ENCODE data around the gene KCNN2.
A peak's percentile ranks its signal among the peaks of the same experiment; 100 is the strongest.
"Not testable (repeated sequence)": the region's sequence is repeated elsewhere in the genome, so short reads cannot be mapped to it uniquely, and the experiment has no call there.

Gene KCNN2

DNA sequence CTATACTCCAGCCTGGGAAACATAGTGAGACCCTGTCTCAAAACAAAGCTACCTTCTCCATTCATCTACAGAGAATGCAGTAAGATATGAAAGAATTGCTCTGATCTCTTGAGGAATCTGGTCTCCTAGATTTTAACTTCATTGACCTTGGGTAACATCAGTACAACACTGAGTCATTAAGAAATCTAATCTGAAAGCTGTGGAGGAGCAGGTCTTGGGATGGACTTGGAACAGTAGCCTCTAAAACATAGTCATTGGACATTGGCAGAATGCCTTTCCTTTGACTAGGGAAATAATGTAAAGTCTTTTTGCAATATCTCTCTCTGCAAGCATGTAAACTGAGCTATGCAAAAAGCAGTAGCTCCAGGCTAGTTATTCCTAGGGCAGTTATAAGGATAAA is 58.1 kb downstream of the KCNN2 start:
- no peak for DNase-seq (ENCODE audit: low spot score)

DNA sequence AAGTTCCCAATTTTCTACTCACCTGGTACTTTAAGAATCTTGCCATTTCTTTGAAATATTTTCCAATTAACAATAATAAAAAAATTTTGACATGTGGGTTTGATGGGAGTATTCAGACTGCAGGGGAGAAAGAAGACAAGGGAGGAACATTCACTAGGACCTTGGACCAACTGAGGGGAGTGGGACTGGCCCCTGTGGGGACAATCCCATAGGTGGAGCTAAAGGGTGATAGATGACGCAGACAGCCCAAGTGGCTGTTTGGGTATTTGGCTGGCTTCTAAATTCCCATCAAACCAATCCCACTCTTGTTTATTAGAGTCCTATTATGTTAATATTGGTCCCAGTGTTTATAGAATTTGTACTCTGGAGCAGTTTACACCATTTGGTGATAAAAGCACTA is 65.3 kb downstream of the KCNN2 start:
- no peak for DNase-seq (ENCODE audit: low spot score)

DNA sequence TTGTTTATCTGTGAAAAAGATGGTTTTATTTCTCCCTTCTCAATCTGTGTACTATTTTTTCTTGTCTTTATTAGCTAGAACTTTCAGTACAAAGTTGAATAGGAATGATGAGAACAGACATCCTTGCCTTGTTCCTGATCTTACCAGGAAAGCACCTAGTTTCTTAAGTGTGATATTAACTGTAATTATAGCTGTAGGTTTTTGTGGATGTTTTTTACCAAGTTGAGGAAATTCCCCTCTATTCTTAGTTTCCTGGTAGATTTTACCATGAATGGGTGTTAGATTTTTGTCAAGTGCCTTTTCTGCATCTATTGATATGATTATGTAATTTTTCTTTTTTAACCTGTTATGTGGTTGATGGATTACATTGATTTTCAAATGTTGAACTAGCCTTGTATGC is 68.7 kb downstream of the KCNN2 start:
- no peak for DNase-seq (ENCODE audit: low spot score)

DNA sequence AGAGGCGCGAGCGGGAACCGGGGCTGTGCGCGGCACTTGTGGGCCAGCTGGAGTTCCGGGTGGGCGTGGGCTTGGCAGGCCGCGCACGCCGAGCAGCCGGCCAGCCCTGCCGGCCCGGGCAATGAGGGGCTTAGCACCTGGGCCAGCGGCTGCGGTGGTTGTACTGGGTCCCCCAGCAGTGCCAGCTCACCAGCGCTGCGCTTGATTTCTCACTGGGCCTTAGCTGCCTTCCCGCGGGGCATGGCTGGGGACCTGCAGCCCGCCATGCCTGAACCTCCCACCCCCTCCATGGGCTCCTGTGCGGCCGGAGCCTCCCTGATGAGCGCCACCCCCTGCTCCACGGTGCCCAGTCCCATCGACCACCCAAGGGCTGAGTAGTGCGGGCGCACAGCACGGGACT is 70.8 kb downstream of the KCNN2 start:
- not testable (repeated sequence) for DNase-seq (ENCODE audit: low spot score)

DNA sequence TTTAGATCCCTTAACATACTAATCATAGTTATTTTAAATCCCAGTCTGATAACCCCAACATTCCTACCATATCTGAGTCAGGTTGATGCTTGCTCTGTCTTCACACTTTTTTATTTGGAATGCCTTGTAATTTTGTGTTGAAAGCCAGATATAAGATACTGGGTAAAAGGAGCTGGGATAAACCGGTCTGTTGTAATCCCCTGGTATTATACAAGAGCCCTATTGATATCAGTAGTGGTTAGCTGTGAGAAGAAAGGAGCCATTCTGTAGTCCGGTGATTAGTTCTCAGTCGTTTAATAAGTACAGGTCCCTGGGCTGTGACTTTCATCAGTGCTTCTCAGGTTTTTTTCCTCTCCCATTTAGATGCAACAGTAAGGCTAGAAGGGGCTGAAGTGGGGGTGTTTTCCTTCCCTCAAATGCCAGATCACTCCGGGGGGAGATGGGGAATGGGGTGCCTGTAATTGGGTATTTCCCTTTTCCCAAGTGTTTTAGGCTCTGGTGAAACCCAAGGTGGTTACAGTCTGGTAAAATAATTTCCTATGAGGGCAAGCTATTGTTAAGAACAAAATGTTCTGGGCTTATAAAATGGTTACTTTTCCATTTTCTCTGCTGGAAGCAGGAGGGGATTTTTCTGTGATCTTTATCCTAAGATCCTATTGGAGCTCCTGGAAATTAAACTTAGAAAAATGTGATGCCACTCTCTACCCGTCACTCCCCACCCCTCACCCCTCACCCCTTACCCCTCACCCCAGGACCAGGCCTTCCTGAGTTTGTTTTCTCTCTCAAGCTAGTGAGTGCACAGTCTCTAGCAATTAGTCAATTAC is 72.7 kb downstream of the KCNN2 start:
- DNase-seq (ENCODE audit: low spot score), result no peak

DNA sequence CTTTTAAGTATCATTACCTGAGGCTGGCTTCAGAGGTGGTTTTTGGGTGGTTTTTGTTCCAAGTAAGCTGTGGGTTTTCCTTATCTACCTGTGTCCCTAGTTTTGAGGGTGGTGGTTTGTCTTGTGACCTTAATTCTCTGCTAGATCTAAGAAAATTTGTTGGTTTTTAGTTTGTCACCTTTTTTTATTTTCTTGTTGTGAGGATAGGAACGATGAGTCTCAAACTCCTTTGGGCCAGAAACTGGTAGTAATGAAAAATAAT is 73.3 kb downstream of the KCNN2 start:
- DNase-seq (ENCODE audit: low spot score), result no peak

DNA sequence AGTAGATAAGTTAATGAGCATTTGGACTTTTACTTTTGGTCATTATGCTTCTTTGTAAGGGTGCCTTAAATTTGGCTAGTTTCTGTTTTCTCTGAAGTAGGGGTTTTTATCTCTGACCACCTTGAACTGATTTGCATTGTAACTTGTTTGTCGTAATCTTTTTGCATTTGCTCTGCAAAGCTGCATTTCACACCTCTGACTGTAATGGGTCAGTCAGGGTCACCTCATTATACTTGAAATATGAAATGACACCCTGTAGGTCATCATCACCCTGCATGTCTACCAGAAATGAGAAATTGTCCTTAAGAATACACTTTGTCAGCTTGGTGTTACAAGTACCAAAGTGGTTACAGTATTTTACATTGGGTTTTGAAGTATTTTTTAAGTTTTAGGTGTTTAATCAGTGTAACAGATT is 74.0 kb downstream of the KCNN2 start:
- no peak for DNase-seq (ENCODE audit: low spot score)

DNA sequence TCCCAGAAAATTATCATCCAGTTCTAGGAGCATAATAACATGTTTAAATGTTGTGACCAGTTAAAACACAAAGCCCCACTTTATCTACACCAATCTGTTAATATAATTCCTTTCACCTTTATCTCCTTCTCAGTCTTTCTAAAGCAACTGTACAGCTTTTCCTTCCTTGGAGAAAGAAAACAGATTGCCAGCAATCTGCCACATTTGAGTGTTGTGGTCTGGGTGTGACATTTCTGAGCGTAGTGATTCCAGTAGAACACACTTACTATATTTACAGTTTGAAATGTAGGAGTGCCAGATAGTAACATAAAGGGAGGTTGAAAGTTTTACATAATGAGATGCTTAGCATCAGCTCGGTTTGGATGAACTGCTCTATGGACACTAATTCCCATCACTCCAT is 76.1 kb downstream of the KCNN2 start:
- no peak for DNase-seq (ENCODE audit: low spot score)

DNA sequence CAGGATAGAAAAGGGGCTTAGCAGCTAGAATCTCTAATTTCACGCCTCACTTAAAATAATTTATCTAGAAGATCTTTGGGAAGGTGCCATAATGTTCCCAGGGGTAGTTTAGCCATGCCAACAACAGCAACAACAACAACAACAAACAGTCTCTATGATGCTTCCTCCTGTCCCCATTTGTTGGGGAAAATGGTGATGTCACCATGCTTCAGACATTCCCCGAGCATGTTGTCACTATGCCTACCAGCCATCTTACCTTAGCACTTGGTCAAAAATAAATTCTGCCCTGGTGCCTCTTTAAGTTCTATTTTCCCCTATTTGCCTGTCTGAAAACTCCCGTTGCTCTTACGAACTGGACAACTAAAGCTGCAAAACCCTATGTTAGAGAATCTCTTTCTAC is 76.6 kb downstream of the KCNN2 start:
- DNase-seq (ENCODE audit: low spot score), result no peak

DNA sequence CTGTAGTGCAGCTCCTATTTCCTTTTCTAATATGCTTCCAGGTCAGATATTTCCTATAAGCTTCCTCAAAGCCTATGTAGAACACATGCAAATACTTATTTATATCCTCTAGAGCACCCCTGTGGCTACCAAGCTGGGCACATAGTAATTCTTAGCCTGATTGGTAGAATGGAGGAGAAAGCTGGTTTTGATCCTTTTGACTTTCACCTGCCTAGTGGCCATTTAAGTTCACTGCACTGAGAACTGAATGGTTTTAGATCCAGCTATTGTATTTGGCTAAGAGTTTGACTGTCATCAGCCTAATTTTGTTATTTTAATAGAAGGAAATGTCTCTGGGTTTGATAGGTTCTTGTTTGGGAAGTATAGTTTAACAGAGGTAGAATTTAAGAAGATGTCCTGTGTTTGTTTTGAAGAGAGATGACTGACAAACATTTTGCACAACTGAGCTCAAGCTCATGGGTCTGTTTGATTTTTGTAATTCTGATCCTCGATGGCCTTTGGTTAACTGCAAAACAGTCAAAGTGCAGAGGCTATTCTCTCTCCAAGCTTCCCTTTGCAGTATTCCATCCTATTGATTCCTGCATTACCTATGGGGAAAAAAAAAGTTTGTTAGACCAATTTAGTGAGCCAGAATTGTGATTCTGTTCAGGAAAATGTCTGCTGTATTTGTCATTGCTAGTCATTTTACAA is 85.4 kb downstream of the KCNN2 start:
- DNase-seq (ENCODE audit: low spot score), result peak; percentile 28

DNA sequence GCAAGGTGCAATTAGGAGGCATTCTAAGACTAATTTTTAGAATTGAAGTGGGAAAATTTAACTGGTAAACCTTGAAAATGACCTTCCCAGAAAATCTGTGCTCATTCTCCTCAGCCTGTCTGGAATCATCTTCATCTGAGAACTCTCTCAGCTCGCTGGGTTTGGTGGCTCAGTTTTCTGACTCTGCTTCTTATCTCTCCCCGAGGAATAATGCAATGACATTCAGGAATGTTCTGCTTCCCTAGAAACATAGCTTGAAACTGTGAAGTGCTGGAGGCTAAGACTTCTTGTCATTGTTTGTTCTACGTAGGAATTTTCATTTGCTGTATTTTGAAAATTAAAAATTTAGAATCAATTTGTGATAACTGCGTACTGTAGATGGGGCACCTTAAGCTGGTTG is 86.6 kb downstream of the KCNN2 start:
- DNase-seq (ENCODE audit: low spot score), result no peak

DNA sequence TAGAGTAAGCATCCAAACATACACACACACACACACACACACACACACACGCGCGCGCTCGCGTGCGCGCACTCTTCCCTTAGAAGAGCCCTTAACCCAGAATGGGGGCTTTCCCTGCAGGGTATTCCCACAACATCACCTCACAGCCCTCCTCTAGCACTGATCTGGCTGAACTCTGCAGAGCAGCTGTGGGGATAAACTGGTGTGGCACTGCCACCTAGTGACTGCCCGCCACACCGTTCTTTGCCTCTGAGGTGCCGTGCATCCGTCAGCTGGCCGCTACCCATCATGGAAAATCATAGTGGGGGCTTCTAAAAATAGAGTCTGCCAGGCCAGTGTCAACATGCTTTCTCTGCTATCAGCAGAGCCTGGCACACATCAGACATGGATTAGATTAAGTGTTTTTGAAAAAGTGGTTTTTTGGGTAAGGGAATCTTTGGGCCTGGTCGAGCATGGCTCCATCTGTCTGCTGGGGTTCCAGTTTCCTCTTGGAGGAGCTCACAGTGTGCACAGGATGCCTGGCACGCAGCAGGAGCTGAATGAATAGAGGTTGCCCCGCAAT is 88.1 kb downstream of the KCNN2 start:
- peak; percentile 54 for DNase-seq (ENCODE audit: low spot score)

DNA sequence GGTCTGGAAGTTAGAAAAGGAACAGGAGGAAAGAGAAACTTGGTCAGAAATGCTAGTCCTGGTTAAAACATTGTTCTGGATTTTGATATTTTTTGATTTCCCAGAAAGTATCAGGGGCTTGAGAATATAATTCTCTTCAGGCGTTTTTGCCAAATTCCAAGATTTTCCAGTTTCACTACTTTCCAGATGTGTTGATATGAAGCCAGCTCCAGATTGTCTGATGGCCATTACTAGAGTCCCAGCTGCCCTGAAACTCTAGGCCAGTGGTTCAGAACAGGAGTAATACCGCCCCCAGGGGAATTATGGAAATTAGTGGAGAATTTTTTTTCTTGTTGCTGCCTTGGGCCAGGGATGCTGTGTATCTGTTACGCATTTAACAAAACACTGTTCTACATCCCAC is 88.6 kb downstream of the KCNN2 start:
- DNase-seq (ENCODE audit: low spot score), result no peak

DNA sequence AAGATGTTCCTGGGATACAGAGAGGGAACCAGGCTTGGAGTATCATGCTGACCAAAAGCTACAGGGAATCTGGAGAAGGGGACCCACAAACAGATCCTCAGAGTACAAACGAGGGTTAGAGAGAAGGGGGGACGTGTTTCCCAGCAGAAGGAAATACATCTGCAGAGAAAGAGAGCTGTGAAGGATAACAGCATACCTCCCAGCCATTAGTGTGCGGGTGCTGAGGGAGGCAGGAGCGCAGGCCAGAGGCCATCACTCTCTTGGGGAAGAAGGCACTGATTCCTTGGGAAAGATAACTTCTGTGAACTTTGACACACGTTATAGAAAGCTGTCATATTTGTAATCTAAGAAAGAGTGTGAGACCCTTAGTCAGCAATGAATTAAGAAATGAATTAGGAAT is 96.9 kb downstream of the KCNN2 start:
- no peak for DNase-seq (ENCODE audit: low spot score)

DNA sequence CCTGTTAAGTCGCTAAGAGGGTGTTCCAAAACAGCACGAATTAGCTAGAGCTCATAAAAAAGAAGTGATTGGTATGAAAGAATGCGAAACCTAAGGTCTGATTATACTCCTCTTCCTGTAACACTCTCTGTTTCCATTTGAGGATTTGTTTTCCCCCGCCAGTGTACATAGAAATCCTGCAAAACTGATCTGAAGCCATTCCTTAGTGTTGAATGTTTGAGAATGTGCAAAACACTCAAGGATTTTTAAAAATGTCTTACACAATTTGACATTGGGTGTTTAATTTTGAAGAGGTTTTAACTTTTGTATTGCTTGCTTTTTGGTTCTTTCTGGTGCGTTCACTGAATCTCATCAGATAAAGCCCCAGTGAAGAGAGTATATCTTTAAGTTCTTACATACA is 105.3 kb downstream of the KCNN2 start:
- no peak for DNase-seq (ENCODE audit: low spot score)

DNA sequence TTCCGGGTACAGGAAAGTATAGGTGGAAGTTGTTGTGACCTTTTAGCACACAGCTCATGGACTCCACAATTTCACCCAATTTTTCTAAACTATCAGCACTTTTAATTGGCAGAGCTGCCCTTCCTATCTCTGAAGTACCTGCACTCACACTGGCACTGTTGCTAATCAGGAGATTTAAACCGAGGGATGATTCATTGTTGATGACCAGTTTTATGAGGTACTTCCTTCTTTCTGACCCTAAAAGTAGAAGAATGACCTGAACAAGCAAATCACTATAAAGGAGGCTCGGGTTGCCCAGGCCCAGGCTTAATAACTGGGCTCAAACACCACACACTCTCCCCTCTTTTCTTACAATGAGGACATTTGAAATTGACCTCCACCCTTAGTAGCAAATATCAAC is 105.9 kb downstream of the KCNN2 start:
- DNase-seq (ENCODE audit: low spot score), result peak; percentile 19

DNA sequence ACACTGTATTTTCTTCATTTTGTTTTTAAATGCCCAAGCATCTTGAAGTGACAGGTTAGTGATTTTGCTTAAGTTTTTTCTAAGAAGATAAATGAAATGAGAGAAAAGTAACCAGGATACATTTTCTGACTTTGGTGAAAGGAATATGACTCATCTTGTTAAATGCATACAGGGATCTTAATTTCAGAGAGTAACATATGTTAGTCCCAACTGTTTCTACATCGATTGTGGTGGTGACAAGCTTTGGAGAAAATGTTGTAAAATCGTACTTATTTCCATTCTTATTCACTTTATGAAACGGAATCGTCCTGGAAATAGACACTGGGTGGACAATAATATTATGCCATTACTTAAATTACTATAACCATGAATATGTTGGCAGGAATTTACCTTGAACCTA is 107.5 kb downstream of the KCNN2 start:
- no peak for DNase-seq (ENCODE audit: low spot score)

DNA sequence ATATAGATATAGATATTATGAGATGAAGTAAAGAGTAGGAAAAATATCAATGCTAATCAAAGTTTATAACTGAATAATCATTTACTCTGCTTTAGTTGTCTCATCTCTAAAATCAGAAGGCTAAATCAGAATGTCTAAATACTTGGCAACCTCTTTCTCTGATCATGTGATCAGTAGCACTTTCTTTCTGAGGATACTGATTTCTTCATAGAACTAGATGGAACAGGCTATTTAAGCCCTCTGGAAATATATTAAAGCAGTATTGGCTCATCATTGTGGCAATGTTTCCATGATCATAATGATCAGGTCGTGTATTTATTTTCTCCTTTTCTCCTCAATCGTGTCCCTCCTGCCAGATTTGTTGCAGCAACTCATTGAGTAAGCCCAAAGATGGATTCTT is 109.7 kb downstream of the KCNN2 start:
- DNase-seq (ENCODE audit: low spot score), result no peak

DNA sequence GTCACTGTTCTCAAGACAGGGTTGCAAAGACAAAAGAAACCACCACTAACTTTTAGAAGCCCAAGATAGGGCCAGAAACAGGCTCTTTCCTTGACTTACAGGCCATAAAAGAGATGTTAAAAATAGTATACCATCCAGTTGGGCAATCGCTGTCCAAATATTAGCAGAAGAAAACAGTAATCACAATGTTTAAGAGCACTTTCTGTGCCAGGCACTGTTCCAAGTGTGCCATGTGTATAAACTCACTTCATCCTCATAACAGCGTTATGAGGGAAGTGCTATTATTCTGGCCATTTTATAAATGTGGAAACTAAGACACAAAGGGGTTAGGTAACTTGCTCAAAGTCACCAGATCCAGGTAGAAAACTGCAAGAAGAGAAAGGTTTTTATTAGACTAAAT is 111.7 kb downstream of the KCNN2 start:
- no peak for DNase-seq (ENCODE audit: low spot score)

DNA sequence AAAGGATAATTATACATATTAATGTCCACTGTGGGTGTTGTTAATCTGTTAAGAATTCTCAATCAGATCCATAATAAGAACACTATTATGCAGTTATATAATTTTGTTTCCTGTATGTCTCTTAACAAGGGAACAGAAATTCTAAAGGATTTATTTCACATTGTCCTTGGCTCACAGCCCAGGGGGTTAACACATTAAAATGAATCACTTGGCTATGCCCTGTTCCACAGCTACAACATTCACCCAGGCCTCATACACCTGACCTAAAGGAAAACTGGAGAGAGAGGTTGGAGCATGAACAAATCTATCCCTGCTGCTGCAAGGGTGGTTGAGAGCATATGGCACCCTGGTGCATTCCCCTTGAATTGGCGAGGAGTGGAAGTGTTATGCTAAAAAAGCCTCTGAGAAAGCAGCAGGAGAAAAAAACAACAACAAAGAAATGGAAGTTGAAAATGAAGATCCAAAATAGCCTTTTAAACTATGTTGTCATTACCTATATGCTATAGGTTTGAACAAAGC is 116.0 kb downstream of the KCNN2 start:
- no peak for DNase-seq (ENCODE audit: low spot score)

DNA sequence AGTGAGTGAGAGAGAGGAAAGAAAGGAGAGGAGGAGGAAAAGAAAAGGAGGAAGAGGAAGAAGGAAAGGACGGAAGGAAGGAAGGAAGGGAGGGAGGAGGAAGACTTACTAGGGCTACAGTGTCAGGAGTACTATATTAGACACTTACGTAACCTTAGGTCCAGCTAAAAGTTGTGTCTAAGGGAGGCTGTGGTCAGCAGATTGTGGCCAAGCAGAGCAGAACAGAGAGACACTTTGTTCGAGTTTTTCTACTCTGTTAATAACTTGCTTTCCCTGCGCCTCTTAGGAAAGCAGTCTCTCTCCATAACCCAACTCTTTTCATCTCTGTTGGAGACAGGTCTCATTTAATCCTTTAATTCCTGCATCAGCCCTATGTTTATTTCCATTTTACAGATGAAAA is 138.9 kb downstream of the KCNN2 start:
- DNase-seq (ENCODE audit: low spot score), result no peak

DNA sequence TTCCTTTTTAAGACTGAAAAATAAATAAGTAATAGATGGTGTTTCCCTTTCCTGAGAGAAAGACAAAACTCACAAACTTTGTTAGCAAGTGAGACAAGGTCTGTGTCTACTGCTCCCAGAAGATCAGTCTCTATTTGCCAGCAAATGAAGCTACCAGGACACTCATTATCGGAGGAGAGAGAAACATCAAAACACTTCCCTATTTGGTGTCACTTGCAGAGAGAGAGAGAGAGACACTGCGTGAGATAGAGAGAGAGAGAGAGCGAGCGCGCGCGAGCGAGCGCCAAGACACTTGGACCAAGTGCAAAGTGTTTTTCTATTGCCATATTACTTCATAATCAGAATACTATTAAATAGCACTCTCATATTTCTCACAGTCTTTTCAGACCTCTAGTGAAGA is 142.7 kb downstream of the KCNN2 start:
- no peak for DNase-seq (ENCODE audit: low spot score)

DNA sequence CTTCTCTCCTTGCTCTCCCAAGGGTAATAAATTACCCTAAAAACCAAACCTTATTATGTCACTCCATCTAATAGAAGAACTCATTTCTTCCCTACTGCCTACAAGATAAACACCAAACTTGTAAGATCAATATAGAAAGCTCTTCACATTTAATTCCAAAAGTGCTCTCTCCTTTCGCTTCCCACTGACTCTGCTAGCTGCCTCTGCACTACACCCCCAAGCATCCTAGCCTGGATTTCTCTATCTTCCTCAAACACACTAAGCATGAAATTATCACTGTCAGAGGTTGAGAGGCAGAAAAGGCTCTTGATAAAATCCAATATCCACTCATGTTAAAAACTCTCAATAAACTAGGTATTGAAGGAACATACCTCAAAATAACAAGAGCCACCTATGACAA is 162.4 kb downstream of the KCNN2 start:
- DNase-seq (ENCODE audit: low spot score), result no peak

DNA sequence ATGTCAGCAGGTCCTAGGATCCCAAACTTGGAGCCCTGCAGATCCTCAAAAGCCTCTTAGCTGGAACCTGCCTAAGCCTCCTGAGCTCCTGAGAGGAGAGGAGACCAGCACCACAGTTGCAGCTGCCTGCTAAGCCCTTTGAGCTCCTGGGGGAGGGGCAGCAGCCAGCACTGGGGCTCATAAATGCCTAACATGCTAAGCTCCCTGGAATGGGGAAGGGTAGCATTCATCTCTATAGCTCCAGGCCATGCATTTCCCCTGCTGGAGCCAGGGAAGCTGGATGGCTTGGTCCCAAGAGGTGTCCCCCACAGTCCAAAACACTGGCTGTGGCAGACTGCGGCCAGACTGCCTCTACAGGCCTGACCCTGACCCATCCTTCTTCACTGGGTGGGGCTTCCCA is 182.7 kb downstream of the KCNN2 start:
- DNase-seq (ENCODE audit: low spot score), result no peak
